Thoracic aorta (tissue), 2 donors: Measurements from ENCODE around the gene SLC52A3. TPM values are rescaled to one million over a fixed set of nuclear protein-coding genes. Genes with fewer than 3 reads are reported as not detected.

ENCODE experiments used
- ATAC-seq: fragments of 150-250 bp; one replicate; pipeline ENCODE4 v1.8.0; 2017; ENCODE audit warnings: low read depth; ENCODE audit not compliant: insufficient number of reproducible peaks, low FRiP score
- DNase-seq: peaks from one replicate; pipeline ENCODE4 v3.0.0-alpha.2; 2020; ENCODE audit warnings: low spot score
- H3K27ac ChIP-seq, 2 donors: fragments of 200-600 bp; sonication (generic); 1 replicate in 1 of 2; 2 replicates in 1 of 2; pipeline ENCODE4 v1.5.1; 2016; ENCODE audit warnings: mild to moderate bottlenecking in 2 of 2, moderate library complexity in 2 of 2
- H3K27me3 ChIP-seq: fragments of 200-600 bp; sonication (generic); replicated peaks from 2 replicates; pipeline ENCODE4 v1.6.0; 2016; ENCODE audit warnings: mild to moderate bottlenecking; ENCODE audit not compliant: insufficient read depth
- H3K36me3 ChIP-seq: fragments of 200-600 bp; sonication (generic); one replicate; pipeline ENCODE4 v1.5.1; 2016
- H3K4me1 ChIP-seq, 2 donors: fragments of 200-600 bp; sonication (generic); 1 replicate in 1 of 2; 2 replicates in 1 of 2; pipeline versions ENCODE4 v1.5.1 to v1.6.0; 2016; ENCODE audit warnings: low read depth in 2 of 2, mild to moderate bottlenecking in 1 of 2; ENCODE audit not compliant: control insufficient read depth in 1 of 2
- H3K4me3 ChIP-seq: fragments of 200-600 bp; sonication (generic); 2 replicates; pipeline ENCODE4 v1.5.1; 2016; ENCODE audit warnings: mild to moderate bottlenecking
- H3K9me3 ChIP-seq: fragments of 200-600 bp; sonication (generic); 2 replicates; pipeline ENCODE4 v1.5.1; 2016
- total RNA-seq, 2 donors: library from RNA; depleted of rRNA; stranded (reverse); fragments of >200 nt; gene quantifications; one replicate each; pipeline versions ENCODE4 v1.1.0 to v1.2.3, GENCODE V29; 2016
- TF ChIP-seq, protein P1 (sequence below): fragments of 200-600 bp; sonication (generic); IDR thresholded peaks from one replicate; pipeline ENCODE4 v1.5.1; 2019; ENCODE audit warnings: antibody characterized with exemption

SLC52A3 gene
- total RNA-seq, 2 donors from 2014 or later = 0.54 to 1.5 TPM

DNA sequence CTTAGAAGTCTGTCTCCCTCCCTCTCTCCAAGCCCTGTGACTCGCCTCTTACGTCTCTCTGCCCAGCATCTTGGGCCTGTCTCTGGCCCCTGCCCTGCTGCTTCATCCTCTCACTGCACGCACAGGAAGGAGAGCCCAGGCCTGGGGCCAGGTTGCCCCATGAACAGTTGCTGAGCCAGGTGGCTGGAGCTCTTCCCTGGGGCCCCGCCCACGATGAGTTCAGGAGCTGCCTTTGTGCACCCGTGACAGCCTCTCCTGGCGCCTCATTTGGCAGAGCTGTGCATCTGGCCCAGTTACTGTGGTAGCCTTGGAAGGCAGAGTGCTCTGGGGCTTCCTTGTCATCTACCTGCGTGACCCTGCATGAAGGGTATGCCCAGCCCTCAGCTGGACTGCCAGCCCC, 44.5 kb downstream of the SLC52A3 start:
- peaks cover 0 to 7% of the 10 kb centered on the region in 2 donors for H3K4me1 ChIP-seq
- DNase-seq (no peak), ATAC-seq (no peak)
- TF ChIP-seq, protein P1, sequence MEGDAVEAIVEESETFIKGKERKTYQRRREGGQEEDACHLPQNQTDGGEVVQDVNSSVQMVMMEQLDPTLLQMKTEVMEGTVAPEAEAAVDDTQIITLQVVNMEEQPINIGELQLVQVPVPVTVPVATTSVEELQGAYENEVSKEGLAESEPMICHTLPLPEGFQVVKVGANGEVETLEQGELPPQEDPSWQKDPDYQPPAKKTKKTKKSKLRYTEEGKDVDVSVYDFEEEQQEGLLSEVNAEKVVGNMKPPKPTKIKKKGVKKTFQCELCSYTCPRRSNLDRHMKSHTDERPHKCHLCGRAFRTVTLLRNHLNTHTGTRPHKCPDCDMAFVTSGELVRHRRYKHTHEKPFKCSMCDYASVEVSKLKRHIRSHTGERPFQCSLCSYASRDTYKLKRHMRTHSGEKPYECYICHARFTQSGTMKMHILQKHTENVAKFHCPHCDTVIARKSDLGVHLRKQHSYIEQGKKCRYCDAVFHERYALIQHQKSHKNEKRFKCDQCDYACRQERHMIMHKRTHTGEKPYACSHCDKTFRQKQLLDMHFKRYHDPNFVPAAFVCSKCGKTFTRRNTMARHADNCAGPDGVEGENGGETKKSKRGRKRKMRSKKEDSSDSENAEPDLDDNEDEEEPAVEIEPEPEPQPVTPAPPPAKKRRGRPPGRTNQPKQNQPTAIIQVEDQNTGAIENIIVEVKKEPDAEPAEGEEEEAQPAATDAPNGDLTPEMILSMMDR = no peak
- H3K4me3 ChIP-seq = no peak overlapping the region
- H3K27ac ChIP-seq = no peak overlapping the region
- peaks cover 2% of the 10 kb centered on the region for H3K27me3 ChIP-seq
- H3K36me3 ChIP-seq = no peaks in the 10 kb centered on the region
- H3K9me3 ChIP-seq = no peaks in the 10 kb centered on the region

DNA sequence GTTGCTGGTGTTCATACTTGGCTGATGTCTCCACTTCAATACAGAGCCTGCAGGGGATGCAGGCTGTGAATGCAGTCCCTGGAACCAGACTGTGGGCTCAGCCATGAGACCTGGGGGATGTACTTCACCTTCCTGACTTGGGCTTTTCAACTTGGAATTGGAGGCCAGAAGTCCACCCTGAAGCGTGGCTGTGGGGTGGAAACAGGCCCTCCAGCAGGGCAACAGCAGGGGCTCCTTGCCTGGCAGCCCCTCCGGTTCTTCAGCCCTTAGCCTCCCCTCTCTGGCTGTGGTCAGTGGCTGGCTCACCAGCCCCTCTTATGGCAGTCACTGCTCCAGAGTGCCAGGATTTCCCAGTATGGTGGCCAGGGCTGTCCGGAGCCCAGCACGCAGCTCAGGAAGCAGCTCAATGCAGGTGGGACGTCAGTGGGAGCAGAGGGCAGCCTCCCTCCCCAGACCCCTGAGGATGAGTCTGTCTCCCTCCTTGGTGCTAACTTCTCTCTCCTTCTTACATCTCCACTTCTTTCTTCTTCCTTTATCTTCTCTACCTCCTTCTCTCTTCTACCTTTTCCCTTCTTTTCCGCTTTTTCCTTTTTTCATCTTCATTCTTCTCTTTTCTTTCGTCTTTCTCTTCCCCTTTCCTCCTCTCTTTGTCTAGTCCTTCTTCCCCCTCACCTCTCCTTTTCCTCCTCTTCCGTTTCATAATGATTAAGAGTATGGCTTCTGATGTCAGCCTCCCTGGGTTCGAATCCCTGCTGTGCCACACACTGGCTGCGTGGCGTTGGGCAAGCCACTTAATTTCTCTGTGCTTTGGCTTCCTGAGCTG, 45.3 kb downstream of the SLC52A3 start:
- H3K4me1 ChIP-seq = peaks cover 0 to 1% of the 10 kb centered on the region in 2 donors
- TF ChIP-seq, protein P1 = no peak
- H3K27ac ChIP-seq = no peak overlapping the region
- no peaks in the 10 kb centered on the region for H3K27me3 ChIP-seq
- H3K36me3 ChIP-seq = no peaks in the 10 kb centered on the region
- ATAC-seq (no peak), DNase-seq (no peak)
- H3K9me3 ChIP-seq = no peaks in the 10 kb centered on the region
- H3K4me3 ChIP-seq = no peak overlapping the region

DNA sequence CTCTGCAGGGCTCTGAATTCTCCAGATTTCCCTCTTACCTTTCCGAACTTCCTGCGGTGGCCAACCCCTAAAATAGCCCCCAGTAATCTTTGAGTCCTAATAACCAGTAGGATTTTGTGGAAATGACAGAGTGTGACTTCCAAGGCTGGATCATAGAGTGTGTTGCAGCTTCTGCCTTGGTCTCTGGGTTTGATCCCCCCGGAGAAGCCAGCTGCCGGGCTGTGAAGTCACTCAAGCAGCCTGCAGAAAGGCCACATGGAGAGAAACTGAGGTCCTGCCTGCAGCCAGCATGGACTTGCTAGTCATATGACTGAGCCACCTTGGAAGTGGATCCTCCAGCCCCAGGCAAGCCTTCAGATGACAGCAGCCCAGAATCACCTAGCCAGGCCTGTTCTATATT, 46.4 kb downstream of the SLC52A3 start:
- Histone ChIP-seq H3K27me3 (no peaks in the 10 kb centered on the region), H3K27ac (no peak overlapping the region), H3K4me1 (no peaks in the 10 kb centered on the region), H3K36me3 (no peaks in the 10 kb centered on the region), H3K4me3 (no peak overlapping the region), H3K9me3 (no peaks in the 10 kb centered on the region)
- TF ChIP-seq, protein P1 = no peak
- DNase-seq (no peak), ATAC-seq (no peak)

DNA sequence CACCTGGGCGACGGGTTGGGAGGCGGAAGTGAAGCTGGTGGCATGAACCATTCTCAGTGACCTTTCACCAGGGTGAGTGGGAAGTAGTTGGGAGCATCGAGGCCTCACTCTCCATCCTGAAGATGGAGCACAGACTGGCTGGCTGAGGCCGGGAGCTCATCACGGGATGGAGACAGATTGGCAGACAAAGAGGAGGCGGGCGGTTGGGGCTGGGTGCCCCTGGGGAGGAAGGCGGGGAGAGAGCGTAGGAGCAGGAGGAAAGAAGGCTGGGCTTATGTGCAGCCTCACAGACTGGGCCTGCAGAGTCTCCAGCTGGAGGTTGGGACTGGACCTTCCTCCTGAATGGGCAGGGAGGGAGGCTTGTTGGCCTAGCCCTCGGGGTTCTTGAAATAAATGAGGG, 48.5 kb downstream of the SLC52A3 start:
- H3K4me3 ChIP-seq = no peak overlapping the region
- no peak for DNase-seq
- no peaks in the 10 kb centered on the region for H3K9me3 ChIP-seq
- H3K27ac ChIP-seq = no peak overlapping the region
- H3K36me3 ChIP-seq = no peaks in the 10 kb centered on the region
- no peaks in the 10 kb centered on the region for H3K27me3 ChIP-seq
- no peak for ATAC-seq
- TF ChIP-seq, protein P1 = no peak
- H3K4me1 ChIP-seq = no peaks in the 10 kb centered on the region

DNA sequence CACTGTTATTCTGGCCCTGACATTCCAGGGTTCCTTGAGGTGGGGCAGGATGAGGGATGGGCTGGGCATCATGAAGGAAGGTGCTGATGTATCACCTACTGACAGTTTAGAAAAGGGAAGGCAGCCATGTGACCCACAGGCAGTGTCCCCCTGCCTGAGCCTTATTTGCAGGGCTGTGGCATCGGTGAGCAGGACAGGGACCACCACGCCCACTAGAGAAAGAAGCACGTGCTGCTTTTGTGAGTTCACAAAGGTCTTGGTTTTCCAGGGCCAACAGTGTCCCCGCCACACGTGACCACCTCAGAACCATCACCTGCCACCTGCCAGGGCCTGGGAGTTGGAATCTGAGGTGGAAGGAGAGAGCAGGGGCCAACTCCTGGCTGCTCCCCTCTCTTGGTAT, 49.2 kb downstream of the SLC52A3 start:
- Histone ChIP-seq H3K27ac (no peak overlapping the region), H3K36me3 (no peaks in the 10 kb centered on the region), H3K4me3 (no peak overlapping the region), H3K27me3 (no peaks in the 10 kb centered on the region), H3K4me1 (no peaks in the 10 kb centered on the region), H3K9me3 (peaks cover 4% of the 10 kb centered on the region)
- no peak for ATAC-seq
- DNase-seq = no peak
- TF ChIP-seq, protein P1 = no peak
